Activated CD8-positive, alpha-beta memory T cell treated with anti-CD3 and anti-CD28 coated beads, Interleukin-2, amount 50 U/mL, for 24 hours (primary cell): ENCODE measurements around the gene MTSS2.
"Not testable (repeated sequence)": the region's sequence is repeated elsewhere in the genome, so short reads cannot be mapped to it uniquely, and the experiment has no call there.

Experiments used
- DNase-seq: peaks from one replicate; pipeline ENCODE4 v3.0.0-alpha.2; 2020; ENCODE audit errors: extremely low read depth

The MTSS2 gene

GRCh38 chr16:70674221-70675014 lies 11.4 kb downstream of the MTSS2 start:
- no peak for DNase-seq

GRCh38 chr16:70670938-70671337 lies 14.9 kb downstream of the MTSS2 start:
- DNase-seq: not testable (repeated sequence)

- DNase-seq: no peak
Measured at GRCh38 chr16:70670175-70670574, 15.7 kb downstream of the MTSS2 start.

GRCh38 chr16:70665806-70666735 lies 19.8 kb downstream of the MTSS2 start:
- no peak for DNase-seq

- DNase-seq: no peak
Measured at GRCh38 chr16:70665113-70665694, 20.6 kb downstream of the MTSS2 start.

- DNase-seq: no peak
Measured at GRCh38 chr16:70664325-70665112, 21.3 kb downstream of the MTSS2 start.

- no peak for DNase-seq
Measured at GRCh38 chr16:70663524-70664324, 22.1 kb downstream of the MTSS2 start.

- no peak for DNase-seq
Measured at GRCh38 chr16:70662991-70663523, 22.8 kb downstream of the MTSS2 start.

GRCh38 chr16:70661918-70662641 lies 23.8 kb downstream of the MTSS2 start:
- DNase-seq: no peak

GRCh38 chr16:70661534-70661917 lies 24.3 kb downstream of the MTSS2 start:
- DNase-seq: no peak

GRCh38 chr16:70660672-70661350 lies 25.0 kb downstream of the MTSS2 start:
- no peak for DNase-seq

GRCh38 chr16:70659953-70660671 lies 25.7 kb downstream of the MTSS2 start:
- no peak for DNase-seq

GRCh38 chr16:70659546-70659945 lies 26.3 kb downstream of the MTSS2 start:
- no peak for DNase-seq

- no peak for DNase-seq
Measured at GRCh38 chr16:70658921-70659320, 26.9 kb downstream of the MTSS2 start.

- no peak for DNase-seq
Measured at GRCh38 chr16:70657956-70658355, 27.9 kb downstream of the MTSS2 start.

GRCh38 chr16:70656712-70657263 lies 29.1 kb downstream of the MTSS2 start:
- DNase-seq: no peak

GRCh38 chr16:70656065-70656711 lies 29.7 kb downstream of the MTSS2 start:
- no peak for DNase-seq
